ENCODE measurements around the gene IL22RA2.

The IL22RA2 gene

GRCh38 chr6:137175868-137176245 lies 2.4 kb upstream of the IL22RA2 start:
- Histone ChIP-seq H3K27me3 (ENCODE audit: control insufficient read depth in 1 of 2, insufficient read depth in 2 of 2, low read length in 2 of 2) (no peaks in the 10 kb centered on the region), H3K36me3 (ENCODE audit: insufficient read depth, low read length) (no peaks in the 10 kb centered on the region), H3K9me3 (ENCODE audit: low read length) (no peaks in the 10 kb centered on the region), H3K27ac (ENCODE audit: low read depth, low read length) (no peak overlapping the region), H3K9ac (ENCODE audit: low read length) (no peak overlapping the region), H3K4me1 (ENCODE audit: insufficient read depth, low read length) (no peaks in the 10 kb centered on the region), H3K4me3 (ENCODE audit: low read depth in 1 of 2, low read length in 2 of 2) (no peak overlapping the region)

GRCh38 chr6:137175157-137175867 lies 1.9 kb upstream of the IL22RA2 start:
- Histone ChIP-seq H3K27ac (ENCODE audit: low read depth, low read length) (no peak overlapping the region), H3K4me1 (ENCODE audit: insufficient read depth, low read length) (no peaks in the 10 kb centered on the region)

GRCh38 chr6:137172734-137173431 lies 561 bp downstream of the IL22RA2 start:
- Histone ChIP-seq H3K27ac (ENCODE audit: low read depth, low read length) (no peak overlapping the region), H3K4me1 (ENCODE audit: insufficient read depth, low read length) (no peaks in the 10 kb centered on the region), H3K9me3 (ENCODE audit: low read length) (no peaks in the 10 kb centered on the region), H3K36me3 (ENCODE audit: insufficient read depth, low read length) (no peaks in the 10 kb centered on the region), H3K9ac (ENCODE audit: low read length) (no peak overlapping the region), H3K4me3 (ENCODE audit: low read depth in 1 of 2, low read length in 2 of 2) (no peak overlapping the region), H3K27me3 (ENCODE audit: control insufficient read depth in 1 of 2, insufficient read depth in 2 of 2, low read length in 2 of 2) (no peaks in the 10 kb centered on the region)

More at GRCh38 chr6:137175157-137175867, 1.9 kb upstream of the IL22RA2 start:
- Histone ChIP-seq H3K9ac (ENCODE audit: low read length) (no peak overlapping the region), H3K27me3 (ENCODE audit: control insufficient read depth in 1 of 2, insufficient read depth in 2 of 2, low read length in 2 of 2) (no peaks in the 10 kb centered on the region), H3K36me3 (ENCODE audit: insufficient read depth, low read length) (no peaks in the 10 kb centered on the region), H3K4me3 (ENCODE audit: low read depth in 1 of 2, low read length in 2 of 2) (no peak overlapping the region), H3K9me3 (ENCODE audit: low read length) (no peaks in the 10 kb centered on the region)

- no peak overlapping the region for H3K4me3 ChIP-seq (ENCODE audit: low read depth in 1 of 2, low read length in 2 of 2)
- no peaks in the 10 kb centered on the region for H3K4me1 ChIP-seq (ENCODE audit: insufficient read depth, low read length)
- no peak overlapping the region for H3K27ac ChIP-seq (ENCODE audit: low read depth, low read length)
- H3K27me3 ChIP-seq (ENCODE audit: control insufficient read depth in 1 of 2, insufficient read depth in 2 of 2, low read length in 2 of 2) = no peaks in the 10 kb centered on the region
- no peaks in the 10 kb centered on the region for H3K9me3 ChIP-seq (ENCODE audit: low read length)
- H3K36me3 ChIP-seq (ENCODE audit: insufficient read depth, low read length) = no peaks in the 10 kb centered on the region
- no peak overlapping the region for H3K9ac ChIP-seq (ENCODE audit: low read length)
These were observed 1.4 kb downstream of the IL22RA2 start for GRCh38 chr6:137171824-137172733.

GRCh38 chr6:137171053-137171374 lies 2.4 kb downstream of the IL22RA2 start:
- Histone ChIP-seq H3K9ac (ENCODE audit: low read length) (no peak overlapping the region), H3K36me3 (ENCODE audit: insufficient read depth, low read length) (no peaks in the 10 kb centered on the region), H3K27ac (ENCODE audit: low read depth, low read length) (no peak overlapping the region), H3K9me3 (ENCODE audit: low read length) (no peaks in the 10 kb centered on the region), H3K4me1 (ENCODE audit: insufficient read depth, low read length) (no peaks in the 10 kb centered on the region), H3K27me3 (ENCODE audit: control insufficient read depth in 1 of 2, insufficient read depth in 2 of 2, low read length in 2 of 2) (no peaks in the 10 kb centered on the region), H3K4me3 (ENCODE audit: low read depth in 1 of 2, low read length in 2 of 2) (no peak overlapping the region)

- no peak overlapping the region for H3K27ac ChIP-seq (ENCODE audit: low read depth, low read length)
These were observed 3.0 kb downstream of the IL22RA2 start for GRCh38 chr6:137170266-137171052.

GRCh38 chr6:137167702-137168377 lies 5.6 kb downstream of the IL22RA2 start:
- Histone ChIP-seq H3K9ac (ENCODE audit: low read length) (no peak overlapping the region), H3K4me3 (ENCODE audit: low read depth in 1 of 2, low read length in 2 of 2) (no peak overlapping the region), H3K9me3 (ENCODE audit: low read length) (no peaks in the 10 kb centered on the region), H3K27me3 (ENCODE audit: control insufficient read depth in 1 of 2, insufficient read depth in 2 of 2, low read length in 2 of 2) (no peaks in the 10 kb centered on the region), H3K36me3 (ENCODE audit: insufficient read depth, low read length) (no peaks in the 10 kb centered on the region), H3K4me1 (ENCODE audit: insufficient read depth, low read length) (no peaks in the 10 kb centered on the region), H3K27ac (ENCODE audit: low read depth, low read length) (no peak overlapping the region)

More at GRCh38 chr6:137170266-137171052, 3.0 kb downstream of the IL22RA2 start:
- H3K36me3 ChIP-seq (ENCODE audit: insufficient read depth, low read length) = no peaks in the 10 kb centered on the region
- H3K4me3 ChIP-seq (ENCODE audit: low read depth in 1 of 2, low read length in 2 of 2) = no peak overlapping the region
- H3K4me1 ChIP-seq (ENCODE audit: insufficient read depth, low read length) = no peaks in the 10 kb centered on the region
- H3K27me3 ChIP-seq (ENCODE audit: control insufficient read depth in 1 of 2, insufficient read depth in 2 of 2, low read length in 2 of 2) = no peaks in the 10 kb centered on the region
- no peak overlapping the region for H3K9ac ChIP-seq (ENCODE audit: low read length)
- no peaks in the 10 kb centered on the region for H3K9me3 ChIP-seq (ENCODE audit: low read length)

GRCh38 chr6:137166247-137167098 lies 7.0 kb downstream of the IL22RA2 start:
- Histone ChIP-seq H3K4me3 (ENCODE audit: low read depth in 1 of 2, low read length in 2 of 2) (no peak overlapping the region), H3K9ac (ENCODE audit: low read length) (no peak overlapping the region), H3K27ac (ENCODE audit: low read depth, low read length) (no peak overlapping the region)

GRCh38 chr6:137165375-137166246 lies 7.8 kb downstream of the IL22RA2 start:
- no peaks in the 10 kb centered on the region for H3K27me3 ChIP-seq (ENCODE audit: control insufficient read depth in 1 of 2, insufficient read depth in 2 of 2, low read length in 2 of 2)
- no peak overlapping the region for H3K4me3 ChIP-seq (ENCODE audit: low read depth in 1 of 2, low read length in 2 of 2)
- no peaks in the 10 kb centered on the region for H3K9me3 ChIP-seq (ENCODE audit: low read length)
- no peaks in the 10 kb centered on the region for H3K4me1 ChIP-seq (ENCODE audit: insufficient read depth, low read length)
- no peaks in the 10 kb centered on the region for H3K36me3 ChIP-seq (ENCODE audit: insufficient read depth, low read length)
- no peak overlapping the region for H3K27ac ChIP-seq (ENCODE audit: low read depth, low read length)
- H3K9ac ChIP-seq (ENCODE audit: low read length) = no peak overlapping the region

More at GRCh38 chr6:137166247-137167098, 7.0 kb downstream of the IL22RA2 start:
- Histone ChIP-seq H3K9me3 (ENCODE audit: low read length) (no peaks in the 10 kb centered on the region), H3K36me3 (ENCODE audit: insufficient read depth, low read length) (no peaks in the 10 kb centered on the region), H3K27me3 (ENCODE audit: control insufficient read depth in 1 of 2, insufficient read depth in 2 of 2, low read length in 2 of 2) (no peaks in the 10 kb centered on the region), H3K4me1 (ENCODE audit: insufficient read depth, low read length) (no peaks in the 10 kb centered on the region)
